Panc1 (cell line): ENCODE measurements around the gene NPDC1.

ENCODE experiments used
- CTCF ChIP-seq: fragments of 450-650 bp; IDR thresholded peaks from 2 replicates; pipeline ENCODE4 v1.5.1; 2017; ENCODE audit warnings: mild to moderate bottlenecking
- POLR2AphosphoS5 ChIP-seq: IDR thresholded peaks from 2 replicates; pipeline ENCODE4 v1.6.1; 2012; ENCODE audit warnings: mild to moderate bottlenecking, low read depth, low read length, moderate library complexity
- REST ChIP-seq, 2 experiments: IDR thresholded peaks; 2 replicates each; pipeline ENCODE4 v1.6.1; 2011 to 2012; ENCODE audit warnings: low read depth in 2 of 2, control low read depth in 1 of 2, low read length in 1 of 2, mild to moderate bottlenecking in 1 of 2, moderate library complexity in 1 of 2; ENCODE audit not compliant: insufficient read depth in 1 of 2
- SIN3A ChIP-seq: IDR thresholded peaks from 2 replicates; pipeline ENCODE4 v1.6.1; 2012; ENCODE audit warnings: low read depth, mild to moderate bottlenecking, low read length, moderate library complexity, borderline replicate concordance; ENCODE audit not compliant: insufficient read depth
- TCF7L2 ChIP-seq: IDR thresholded peaks from 2 replicates; pipeline ENCODE4 v1.6.1; 2011; ENCODE audit warnings: mild to moderate bottlenecking, low read depth, low read length, inconsistent platforms

- TF ChIP-seq CTCF (no peak), POLR2AphosphoS5 (no peak), REST (IDR thresholded peaks at IDR 0.05; ENCODE audit: insufficient read depth in 1 of 2, low read depth in 2 of 2, low read length in 1 of 2) (no peak), TCF7L2 (no peak), SIN3A (no peak)
These were observed 51.1 kb downstream of the NPDC1 start for GRCh38 chr9:136994888-136995230.
